ENCODE data around the gene ID1.
"Not testable (repeated sequence)": the region's sequence is repeated elsewhere in the genome, so short reads cannot be mapped to it uniquely, and the experiment has no call there.

Gene ID1

DNA sequence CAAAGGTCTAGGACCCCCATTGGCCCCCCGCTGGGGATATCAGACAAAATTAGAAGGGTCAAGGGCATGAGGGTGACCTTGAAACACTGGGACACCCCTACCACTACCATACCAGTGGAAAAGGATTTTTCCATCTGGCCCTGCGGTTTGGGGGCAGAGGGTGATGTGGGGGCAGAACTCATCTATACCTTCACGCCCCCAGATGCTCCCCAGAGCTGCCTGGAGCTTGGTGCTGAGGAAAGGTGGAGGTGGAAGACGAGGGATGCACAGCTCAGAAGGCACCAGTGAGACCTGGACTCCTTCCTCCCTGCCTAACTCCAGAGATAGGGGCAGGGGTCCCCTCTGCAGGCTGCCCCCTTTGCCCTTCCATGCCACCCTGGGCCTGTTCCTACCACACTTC is 33.7 kb downstream of the ID1 start:
- DNase-seq, result no peak

GRCh38 chr20:31640259-31640658 is 35.2 kb downstream of the ID1 start:
- no peak for DNase-seq

DNA sequence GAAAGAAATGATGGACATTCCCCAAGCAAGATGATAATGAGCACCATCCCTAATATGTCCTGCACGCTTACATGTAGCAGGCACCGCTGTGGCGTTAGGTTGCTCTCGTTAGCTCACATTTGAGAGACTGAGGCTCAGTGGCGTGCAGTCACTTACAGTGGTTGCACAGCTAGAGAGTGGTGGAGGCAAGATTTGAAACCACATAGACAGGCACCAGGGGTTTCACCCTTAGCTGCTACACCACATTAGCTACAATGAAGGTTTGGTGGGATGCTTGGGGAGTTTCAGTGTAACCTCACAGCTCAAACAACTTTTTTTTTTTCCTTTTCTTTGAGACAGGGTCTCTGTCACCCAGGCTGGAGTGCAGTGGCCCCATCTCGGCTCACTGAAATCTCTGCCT is 36.3 kb downstream of the ID1 start:
- DNase-seq, result no peak

GRCh38 chr20:31642837-31643236 is 37.7 kb downstream of the ID1 start:
- DNase-seq, result no peak

DNA sequence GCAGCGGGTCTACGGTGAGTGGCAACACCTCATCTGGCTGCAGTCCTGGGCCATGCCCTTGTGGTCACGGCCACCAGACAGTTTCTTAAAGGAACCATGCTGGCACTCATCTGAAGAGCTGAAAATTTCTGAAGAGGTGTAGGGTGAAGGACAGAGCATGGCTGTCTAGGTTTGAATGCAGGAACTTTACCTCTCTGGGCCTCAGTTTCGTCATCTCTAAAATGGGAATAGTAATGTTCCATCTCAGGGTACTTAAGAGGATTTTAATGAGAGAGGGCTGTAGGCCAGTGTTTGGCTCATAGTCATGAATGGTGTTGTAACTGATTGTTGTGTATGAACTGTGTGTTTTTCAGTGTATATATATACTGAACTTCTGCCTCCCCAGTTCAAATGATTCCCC is 38.4 kb downstream of the ID1 start:
- DNase-seq, result no peak

- no peak for DNase-seq
These were observed 39.6 kb downstream of the ID1 start for GRCh38 chr20:31644701-31645100.

DNA sequence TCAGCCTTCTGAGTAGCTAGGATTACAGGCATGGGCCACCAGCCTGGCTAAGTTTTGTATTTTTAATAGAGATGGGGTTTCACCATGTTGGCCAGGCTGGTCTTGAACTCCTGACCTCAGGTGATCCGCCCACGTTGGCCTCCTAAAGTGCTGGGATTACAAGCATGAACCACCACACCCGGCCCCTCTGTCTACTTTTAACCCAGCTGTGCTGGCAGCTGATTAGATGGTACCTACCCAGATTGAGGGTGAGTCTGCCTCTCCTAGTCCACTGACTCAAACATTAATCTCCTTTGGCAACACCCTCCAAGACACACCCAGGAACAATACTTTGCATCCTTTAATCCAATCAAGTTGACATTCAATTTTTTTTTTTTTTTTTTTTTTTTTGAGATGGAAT is 43.0 kb downstream of the ID1 start:
- not testable (repeated sequence) for DNase-seq

DNA sequence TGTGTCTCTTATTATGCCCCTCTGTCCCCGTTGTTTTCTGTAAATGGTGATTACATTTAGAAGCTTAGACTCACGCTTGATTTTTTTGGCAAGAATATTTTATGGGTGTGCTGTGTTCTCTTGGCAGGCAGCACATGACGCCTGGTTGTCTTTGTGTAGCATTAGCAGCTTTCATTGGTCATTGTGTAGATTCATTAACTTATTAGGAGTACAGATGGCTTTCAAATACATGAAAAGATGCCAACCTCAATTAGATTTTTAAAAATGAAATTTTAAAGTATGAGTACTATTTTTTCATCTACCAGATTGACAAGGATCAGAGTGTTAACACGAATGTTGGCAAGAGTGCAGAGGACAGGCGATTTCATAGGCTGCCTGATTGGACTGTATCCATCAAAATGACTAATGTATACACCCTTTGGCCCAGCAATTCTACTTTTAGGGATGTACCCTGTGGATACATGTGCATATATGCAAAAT is 47.9 kb downstream of the ID1 start:
- no peak for DNase-seq

- no peak for DNase-seq
These were observed 48.5 kb downstream of the ID1 start for GRCh38 chr20:31653561-31653960.

- DNase-seq, result no peak
These were observed 49.4 kb downstream of the ID1 start for GRCh38 chr20:31654534-31654933.
